HUES48 (cell line): ENCODE data around the gene NLRC3.

Experiments used
- H3K27ac ChIP-seq: one replicate; pipeline ENCODE4 v1.7.0; 2013; ENCODE audit warnings: low read depth, low read length, inconsistent platforms
- H3K27me3 ChIP-seq: 2 replicates; pipeline ENCODE4 v1.6.1; 2013; ENCODE audit warnings: mild to moderate bottlenecking, low read length; ENCODE audit not compliant: control insufficient read depth, insufficient read depth
- H3K36me3 ChIP-seq: 2 replicates; pipeline ENCODE4 v1.6.1; 2013; ENCODE audit warnings: low read length; ENCODE audit not compliant: control insufficient read depth, insufficient read depth
- H3K4me1 ChIP-seq: 2 replicates; pipeline ENCODE4 v1.6.1; 2013; ENCODE audit warnings: mild to moderate bottlenecking, low read length; ENCODE audit not compliant: control insufficient read depth, insufficient read depth
- H3K4me3 ChIP-seq: 2 replicates; pipeline ENCODE4 v1.5.1; 2013; ENCODE audit warnings: mild to moderate bottlenecking, low read depth, low read length
- H3K9ac ChIP-seq: 2 replicates; pipeline ENCODE4 v1.6.1; 2013; ENCODE audit warnings: mild to moderate bottlenecking, low read depth, low read length, moderate library complexity
- H3K9me3 ChIP-seq: 2 replicates; pipeline ENCODE4 v1.6.1; 2013; ENCODE audit warnings: low read length; ENCODE audit not compliant: control insufficient read depth, insufficient read depth

Gene NLRC3

DNA sequence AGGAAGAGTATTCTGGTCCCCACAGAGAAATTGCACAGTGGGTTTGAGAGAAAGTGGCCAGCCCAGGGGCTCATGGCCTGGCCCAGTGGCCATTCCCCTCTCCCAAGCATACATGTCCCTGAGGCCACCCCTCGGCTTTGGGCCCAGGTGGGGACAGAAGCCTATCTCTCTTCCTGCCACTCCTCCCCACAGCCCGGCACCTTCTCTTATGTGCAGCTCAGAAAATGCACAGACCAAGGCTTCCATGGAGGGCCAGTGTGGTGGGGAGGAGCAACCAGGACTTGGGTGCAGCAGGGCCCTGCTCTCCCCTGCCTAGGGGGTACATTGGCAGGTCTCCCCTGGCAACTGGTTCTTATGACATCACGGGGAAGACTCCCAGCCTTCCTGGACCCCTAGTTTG is 82.0 kb downstream of the NLRC3 start, which contains the start of gene C16orf90:
Gene C16orf90 (minus strand): TSS at position 314 of the 400 bp plus-strand sequence. CDS start 68 bp downstream, at position 246.
- no peak within 1 kb of the TSS for H3K27ac ChIP-seq
- no peak within 1 kb of the TSS for H3K4me3 ChIP-seq
- no peaks in the 10 kb centered on the region for H3K4me1 ChIP-seq
- H3K36me3 ChIP-seq, result no peaks in the 10 kb centered on the region
- no peaks in the 10 kb centered on the region for H3K27me3 ChIP-seq
- no peak within 1 kb of the TSS for H3K9ac ChIP-seq
- no peaks in the 10 kb centered on the region for H3K9me3 ChIP-seq

DNA sequence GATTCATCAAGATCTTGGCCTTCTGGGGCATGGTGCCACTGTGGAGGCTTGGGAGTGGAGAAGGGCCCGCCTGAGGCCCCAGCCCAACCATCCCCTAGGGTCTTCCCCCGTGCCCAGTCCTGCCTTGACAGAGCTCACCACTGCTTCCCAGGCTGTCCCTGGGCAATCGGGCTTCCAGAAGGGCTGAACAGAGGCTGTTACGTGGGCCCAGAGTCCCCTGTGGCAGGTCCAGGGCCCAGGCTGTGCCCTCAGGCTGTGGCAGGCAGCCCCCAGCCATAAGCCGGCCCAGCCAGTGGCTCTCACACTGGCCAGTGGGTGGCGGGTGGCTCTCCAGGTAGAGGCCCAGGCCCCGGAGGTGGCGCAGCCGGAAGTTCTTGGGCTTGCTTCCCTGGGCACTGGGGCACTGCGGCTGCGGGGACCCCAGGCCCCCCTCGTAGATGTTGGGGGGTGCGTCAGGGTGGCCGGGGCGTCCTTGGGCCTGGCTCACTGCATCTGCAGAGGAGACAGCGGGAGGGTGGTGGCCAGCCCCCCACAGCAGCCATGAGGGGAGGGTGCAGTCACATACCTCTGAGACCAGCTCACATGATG is 82.7 kb downstream of the NLRC3 start:
- no peaks in the 10 kb centered on the region for H3K36me3 ChIP-seq
- H3K4me3 ChIP-seq, result no peak overlapping the region
- no peaks in the 10 kb centered on the region for H3K9me3 ChIP-seq
- H3K27ac ChIP-seq, result no peak overlapping the region
- no peaks in the 10 kb centered on the region for H3K27me3 ChIP-seq
- H3K4me1 ChIP-seq, result no peaks in the 10 kb centered on the region
- H3K9ac ChIP-seq, result no peak overlapping the region

DNA sequence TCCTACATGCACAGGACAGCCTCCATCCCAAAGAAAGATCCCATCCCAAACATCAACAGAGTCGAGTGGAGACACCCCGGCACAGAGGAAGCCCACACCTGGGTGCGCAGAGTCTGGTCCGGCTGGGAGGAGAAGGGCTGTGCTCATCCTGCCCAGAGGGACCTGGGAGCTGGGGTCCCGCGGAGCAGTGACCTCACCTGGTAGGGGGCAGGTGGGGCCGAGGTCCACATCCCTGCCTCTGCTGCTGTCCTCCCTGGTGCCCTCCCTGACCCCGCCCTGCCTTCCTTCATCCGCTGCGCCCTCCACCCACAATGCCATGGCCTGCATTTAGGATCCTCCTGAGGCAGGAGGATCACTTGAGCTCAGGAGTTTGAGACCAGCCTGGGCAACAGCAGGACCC is 84.8 kb downstream of the NLRC3 start:
- Histone ChIP-seq H3K4me1 (no peaks in the 10 kb centered on the region), H3K27me3 (no peaks in the 10 kb centered on the region), H3K27ac (no peak overlapping the region), H3K9ac (no peak overlapping the region), H3K36me3 (no peaks in the 10 kb centered on the region; the same call in 1 of the 2 replicates), H3K9me3 (no peaks in the 10 kb centered on the region), H3K4me3 (no peak overlapping the region)

DNA sequence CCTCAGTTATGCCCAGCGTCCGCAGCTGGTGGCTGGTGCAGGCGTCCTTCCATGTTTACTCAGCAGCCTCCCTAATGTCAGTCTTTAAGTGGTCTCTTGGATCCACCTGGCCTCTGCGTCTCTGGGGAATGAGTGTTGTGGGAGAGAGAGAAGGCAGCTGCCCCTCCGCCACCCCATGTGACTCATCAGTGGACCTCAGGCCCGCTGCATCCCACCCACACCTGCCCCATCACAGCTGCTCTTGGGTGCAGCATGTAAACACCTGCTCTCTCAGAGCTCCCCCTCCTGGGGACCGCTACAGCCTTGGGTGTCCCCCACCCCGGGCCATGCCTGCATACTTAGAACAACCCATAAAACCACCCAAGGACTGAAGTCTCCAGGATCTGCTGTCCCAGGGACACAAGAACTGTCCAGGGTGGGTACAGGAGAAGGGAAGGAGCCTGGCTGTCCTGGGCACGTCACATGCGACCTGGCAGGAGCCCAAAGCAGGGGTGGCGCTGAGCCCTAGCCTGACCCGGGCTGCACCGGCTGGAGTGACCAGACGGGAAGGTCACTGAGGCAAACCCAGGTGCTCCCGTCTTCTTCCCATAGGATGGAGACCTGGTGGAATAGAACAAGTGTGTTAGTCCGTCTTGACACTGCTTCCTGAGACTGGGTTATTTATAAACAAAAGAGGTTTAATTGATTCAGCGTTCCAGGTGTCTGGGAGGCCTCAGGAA is 86.1 kb downstream of the NLRC3 start:
- Histone ChIP-seq H3K9ac (no peak overlapping the region), H3K27ac (no peak overlapping the region), H3K4me1 (no peaks in the 10 kb centered on the region), H3K27me3 (no peaks in the 10 kb centered on the region), H3K36me3 (peaks cover 1% of the 10 kb centered on the region; the same call in 1 of the 2 replicates), H3K4me3 (no peak overlapping the region), H3K9me3 (no peaks in the 10 kb centered on the region)
